Measurements from ENCODE around the gene DCC. TPM values are rescaled to one million over a fixed set of nuclear protein-coding genes. Genes with fewer than 3 reads are reported as not detected.

The DCC gene
- total and polyA plus RNA-seq, 2 of the 8 experiments (the other 6 are each of a cell fraction or from before 2014, with no cell fraction given): 0.14 to 1.4 TPM

DNA sequence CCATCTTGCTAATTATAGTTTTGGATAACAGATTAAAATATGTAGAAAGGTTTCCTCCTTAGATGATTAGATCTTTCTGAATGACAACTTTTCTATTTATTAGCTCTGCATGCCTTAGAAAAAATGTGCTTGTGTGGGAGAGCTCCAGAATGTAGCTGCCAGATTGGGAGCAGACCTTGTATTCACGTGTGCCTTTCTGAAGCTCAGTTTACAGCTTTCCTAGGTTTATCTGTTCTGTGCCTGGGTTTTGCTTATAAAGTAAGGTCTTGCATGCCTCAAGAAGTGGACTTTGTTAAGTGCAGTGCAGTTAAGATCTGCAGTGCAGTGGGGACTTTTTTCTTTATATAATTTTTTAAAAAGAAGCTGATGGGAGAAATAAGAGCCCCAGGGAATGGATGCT is 179.0 kb downstream of the DCC start (continued):
- no peak for TF ChIP-seq RAD21 (IDR thresholded peaks at IDR 0.05 in 1 of 2, conservative IDR thresholded peaks at IDR 0.05 in 1 of 2; ENCODE audit: low read depth in 2 of 2, low read length in 2 of 2)

Measured in H1 (cell line).